GM20431 (cell line): ENCODE measurements around the gene TH.

Source experiments
- in situ Hi-C: fragments of 300-500 bp; cut with MseI, MboI; formaldehyde crosslinking; loops from one replicate; pipeline ENCODE4 v1.15.0; 2020; ENCODE audit warnings: low sequenced_read_pairs; ENCODE audit not compliant: unreplicated experiment

Gene TH

DNA sequence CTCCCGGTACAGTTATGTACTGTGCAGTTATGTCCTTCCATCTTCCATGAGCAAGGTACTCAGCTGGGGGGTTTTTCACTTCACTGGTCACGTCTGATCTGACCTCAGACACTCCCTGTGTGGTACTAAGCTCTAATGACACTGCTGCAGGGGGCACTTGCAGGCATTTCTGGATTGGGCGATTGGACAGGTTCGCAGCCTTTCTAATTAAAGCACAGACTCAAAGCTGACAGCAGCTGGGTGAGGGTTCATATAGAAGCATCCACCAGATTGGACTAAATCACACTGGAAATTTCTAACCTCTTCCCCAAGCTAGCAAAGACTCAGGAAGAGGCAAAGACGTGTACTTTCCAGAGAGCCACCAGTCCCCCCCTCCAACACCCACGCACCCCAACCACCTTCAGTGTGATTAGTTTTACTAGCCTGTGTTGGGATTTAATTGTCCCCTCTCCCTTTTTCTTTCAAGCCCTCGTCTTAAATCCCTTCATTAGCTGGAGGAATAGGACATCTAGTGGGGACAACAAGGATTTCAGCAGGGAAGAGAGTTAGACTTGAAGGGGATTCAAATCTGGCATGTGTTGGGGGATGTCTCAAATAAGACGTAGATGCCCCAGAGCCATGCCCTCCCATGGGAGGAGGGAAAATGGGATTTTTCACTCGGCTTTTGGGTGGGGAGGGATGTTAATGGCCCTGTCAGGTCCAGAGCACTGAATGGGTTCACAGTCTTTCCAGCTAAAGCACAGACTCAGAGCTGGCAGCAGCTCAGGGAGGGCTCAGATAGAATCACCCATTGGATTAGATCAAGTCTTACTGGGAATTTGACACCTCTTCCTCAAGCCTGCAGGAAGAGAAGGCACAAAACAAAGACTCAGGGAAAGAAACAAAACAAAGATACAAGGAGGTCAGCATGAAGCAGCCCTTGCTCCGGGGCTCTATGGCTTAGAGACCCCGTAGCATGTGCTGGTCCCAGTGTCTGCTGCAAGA lies 21.5 kb downstream of the TH start:
- in situ Hi-C loops, result loop anchor here (25.0 kb wide), 1 partner anchor 463 kb away; the partner anchor contains the start of gene KRTAP5-6

GRCh38 chr11:2149460-2149859 lies 22.2 kb downstream of the TH start:
- in situ Hi-C loops, result no loop called here

DNA sequence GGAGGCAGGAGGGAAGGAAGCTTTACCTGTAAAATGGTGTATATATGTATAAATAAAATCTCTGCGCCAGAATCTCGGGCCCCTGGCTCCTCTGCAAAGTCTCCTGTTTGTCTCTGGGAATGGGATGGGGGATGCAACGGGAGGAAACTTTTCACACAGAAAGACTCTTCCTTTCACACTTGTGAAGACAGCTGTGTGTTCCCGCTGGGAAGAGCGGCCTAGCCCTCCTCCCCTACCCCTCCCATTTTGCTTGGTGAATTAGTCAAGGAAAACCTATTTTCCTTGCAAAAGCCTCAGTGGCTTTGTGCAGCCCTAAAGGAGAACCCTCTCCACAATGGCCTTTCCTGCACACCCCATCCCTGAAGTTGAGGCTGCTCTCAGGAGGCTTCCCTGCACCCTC lies 23.0 kb downstream of the TH start:
- in situ Hi-C loops, result no loop called here

GRCh38 chr11:2147391-2147790 lies 24.2 kb downstream of the TH start:
- in situ Hi-C loops, result no loop called here

- in situ Hi-C loops, result no loop called here
These were observed 25.6 kb downstream of the TH start for GRCh38 chr11:2146051-2146450.

DNA sequence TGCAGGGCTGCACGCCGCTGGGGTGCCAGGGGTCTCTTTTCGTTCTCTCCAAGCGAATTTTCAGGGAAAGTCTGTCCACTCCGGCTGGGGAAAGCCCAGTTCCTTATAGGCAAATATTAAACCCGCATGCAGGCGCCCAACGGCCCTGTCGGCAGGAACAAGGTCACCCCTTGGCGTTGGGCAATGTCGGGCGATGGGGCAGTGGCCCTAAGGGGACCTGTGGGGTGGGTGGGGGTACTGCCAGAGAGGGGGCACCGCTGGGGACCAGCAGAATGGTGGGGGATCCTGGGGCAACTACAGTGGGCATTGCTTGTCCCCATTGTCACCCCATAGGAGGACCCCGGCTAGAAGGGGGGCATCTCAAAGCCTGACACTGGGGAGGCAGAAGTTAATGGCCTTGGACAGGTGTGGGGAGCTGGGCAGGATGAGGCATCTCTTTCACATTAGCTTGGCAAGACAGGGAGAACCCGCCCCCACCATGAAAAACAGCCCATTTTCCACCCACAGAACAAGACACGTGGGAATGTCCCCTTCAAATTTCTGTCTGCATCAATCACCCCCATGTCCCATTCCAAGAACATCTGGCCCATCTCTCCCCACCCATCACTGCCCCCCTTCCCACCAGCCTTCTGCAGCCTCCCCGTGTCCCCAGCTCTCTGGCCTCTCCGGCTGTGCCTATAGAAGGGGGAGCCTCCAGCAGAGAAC lies 26.9 kb downstream of the TH start:
- in situ Hi-C loops, result no loop called here

GRCh38 chr11:2143799-2144543 lies 27.6 kb downstream of the TH start:
- in situ Hi-C loops, result no loop called here

- in situ Hi-C loops, result no loop called here
These were observed 28.2 kb downstream of the TH start for GRCh38 chr11:2143477-2143798.

GRCh38 chr11:2142762-2143202 lies 28.8 kb downstream of the TH start:
- in situ Hi-C loops, result no loop called here

DNA sequence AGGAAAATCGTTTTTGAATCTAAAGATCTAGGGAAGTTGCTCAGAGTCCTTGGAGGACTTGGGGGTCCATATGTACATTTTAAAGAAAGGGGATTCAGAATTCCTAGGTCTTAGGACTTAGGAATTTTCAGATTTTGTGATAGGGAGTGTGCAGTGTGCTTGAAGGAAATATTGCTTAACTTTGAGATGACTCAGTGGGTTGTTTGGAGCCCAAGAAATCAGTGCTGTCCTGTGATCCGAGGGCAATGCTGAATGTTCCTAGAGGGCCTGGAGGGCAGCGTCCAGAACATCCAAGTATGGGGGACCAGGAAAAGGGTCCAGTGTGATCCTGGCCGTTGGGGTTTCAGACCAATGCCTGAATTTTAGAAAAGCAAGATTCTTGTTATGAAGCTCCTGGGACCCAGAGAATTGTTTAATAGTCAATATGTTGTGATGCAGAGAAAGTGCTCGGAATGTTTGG lies 29.3 kb downstream of the TH start:
- in situ Hi-C loops, result no loop called here

DNA sequence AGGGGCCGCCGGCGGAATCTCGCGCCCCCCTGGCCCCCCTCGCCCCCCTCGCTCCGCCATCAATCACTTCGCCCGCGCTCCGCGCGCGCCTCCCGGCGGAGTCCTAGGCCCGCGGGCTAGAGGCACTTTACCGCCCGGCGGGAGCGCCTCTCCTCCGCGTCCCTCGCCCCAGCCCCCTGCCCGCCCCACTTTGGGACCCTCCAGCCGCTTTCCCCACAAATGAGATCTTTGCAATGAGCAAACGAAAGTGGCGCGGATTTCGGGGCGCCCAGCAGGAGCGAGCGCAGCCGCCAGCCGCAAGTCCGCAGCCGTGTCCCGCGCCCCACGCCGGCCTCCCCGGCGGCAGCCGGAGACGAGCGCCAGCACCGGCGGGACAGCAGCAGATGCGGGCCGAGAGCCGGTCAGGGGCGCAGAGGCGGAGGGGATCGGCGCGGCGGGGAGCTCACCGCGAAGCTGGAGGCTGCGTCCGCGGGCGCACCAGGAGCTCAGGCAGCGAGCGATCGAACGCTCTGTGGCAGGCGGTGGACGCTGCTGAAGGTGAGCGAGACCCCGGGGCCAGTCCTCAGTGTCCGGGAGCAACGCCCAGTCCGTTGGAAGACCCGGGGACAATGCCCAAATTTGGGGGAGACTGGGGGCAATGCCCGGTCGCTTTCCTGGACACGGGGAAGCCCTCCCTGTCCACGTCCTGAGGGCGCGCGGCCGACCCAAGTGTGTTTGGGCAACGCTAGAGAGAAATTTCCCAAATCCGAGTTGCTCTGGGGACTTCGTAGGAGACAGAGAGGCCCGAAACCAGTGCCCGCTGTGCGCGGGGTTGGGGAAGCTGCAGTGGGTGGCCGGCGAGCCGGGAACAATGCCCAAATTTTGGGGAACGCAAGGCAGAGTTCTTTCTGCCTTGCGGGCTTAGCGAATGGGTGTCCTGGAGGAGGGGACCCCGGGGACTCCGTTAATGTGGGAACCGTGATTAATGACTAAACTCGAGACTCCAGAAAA lies 30.9 kb downstream of the TH start:
- in situ Hi-C loops, result no loop called here

GRCh38 chr11:2139621-2140337 lies 31.8 kb downstream of the TH start:
- in situ Hi-C loops, result no loop called here

- in situ Hi-C loops, result no loop called here
These were observed 32.5 kb downstream of the TH start, which contains the start of gene IGF2 for GRCh38 chr11:2139123-2139521. TSS of gene IGF2 (minus strand) at chr11:2139389. CDS start at chr11:2135523, 3,866 bp downstream.

DNA sequence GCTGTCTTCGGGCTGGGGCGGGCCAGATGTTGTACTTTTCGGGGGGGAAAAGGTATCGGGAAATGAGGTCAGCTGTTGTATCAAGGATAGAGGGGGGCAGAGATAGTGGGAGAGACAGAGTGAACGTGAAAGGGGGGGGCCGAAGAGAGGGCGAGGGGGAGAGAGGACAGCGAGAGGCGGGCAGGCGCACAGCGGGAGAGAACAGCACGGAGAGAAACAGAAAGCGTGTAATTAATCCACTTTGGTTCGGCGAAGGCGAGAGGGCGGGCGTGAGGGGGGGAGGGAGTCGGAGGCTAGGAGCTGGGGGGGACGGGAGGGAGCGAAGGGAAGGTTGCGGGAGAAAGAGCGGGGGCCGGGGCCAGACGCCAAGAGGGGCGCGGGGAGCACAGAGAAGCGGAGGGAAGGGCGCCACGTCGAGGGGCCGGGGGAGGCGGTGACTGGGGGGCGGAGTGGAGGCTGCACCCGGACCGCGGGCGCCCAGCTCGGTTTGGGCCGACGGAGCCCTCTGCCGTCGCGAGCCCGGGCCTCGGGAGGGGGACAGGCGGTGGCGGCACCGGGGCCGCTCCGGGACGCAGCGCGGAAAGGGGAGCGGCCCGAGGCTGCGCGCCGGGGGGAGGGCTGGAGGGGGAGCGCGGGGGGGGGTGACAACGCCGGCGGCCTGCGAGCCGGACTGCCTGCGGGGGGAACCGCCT lies 33.0 kb downstream of the TH start:
- in situ Hi-C loops, result no loop called here

- in situ Hi-C loops, result no loop called here
These were observed 33.6 kb downstream of the TH start for GRCh38 chr11:2138068-2138430.

DNA sequence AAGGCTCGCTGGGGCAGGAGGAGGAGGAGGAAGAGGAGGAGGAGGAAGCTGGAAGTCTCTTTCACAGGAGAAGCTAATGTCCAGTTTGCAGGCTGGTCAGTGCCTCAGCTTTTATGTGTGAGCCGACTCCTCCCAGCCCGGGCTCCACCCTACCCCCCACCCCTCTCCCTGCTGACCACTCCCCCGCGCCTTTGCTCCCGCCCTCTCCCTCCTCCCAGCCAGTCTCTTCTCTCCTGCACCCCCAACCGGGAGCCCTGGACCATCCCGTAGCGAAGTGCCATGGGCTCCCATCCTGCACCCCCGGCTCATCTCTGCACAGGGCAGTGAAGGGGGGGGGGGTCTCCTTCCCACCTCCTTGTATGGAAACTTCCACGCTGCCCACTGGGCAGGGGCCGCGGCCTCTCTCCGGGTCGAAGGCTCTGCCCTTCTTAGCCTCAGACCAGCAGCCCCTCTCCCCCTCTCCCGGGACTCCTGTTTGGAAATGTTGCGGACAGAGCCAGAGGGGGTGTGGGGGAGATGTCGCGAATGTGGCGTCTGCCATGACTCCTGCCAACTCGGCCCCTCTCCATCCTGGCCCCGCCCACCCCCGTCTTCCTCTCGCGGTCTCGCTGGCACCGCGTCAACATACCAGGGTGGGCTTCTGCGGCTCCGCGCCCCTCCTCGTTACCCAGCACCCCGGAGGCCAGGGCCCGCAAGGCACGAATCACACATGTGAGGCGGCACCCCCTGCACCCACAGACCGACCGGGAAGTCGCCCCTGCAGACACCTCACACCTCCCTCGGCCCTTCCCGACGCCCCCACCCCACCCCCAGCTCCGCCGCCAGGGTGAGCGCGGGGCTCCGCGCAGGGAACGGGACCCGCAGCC lies 34.2 kb downstream of the TH start:
- in situ Hi-C loops, result no loop called here

DNA sequence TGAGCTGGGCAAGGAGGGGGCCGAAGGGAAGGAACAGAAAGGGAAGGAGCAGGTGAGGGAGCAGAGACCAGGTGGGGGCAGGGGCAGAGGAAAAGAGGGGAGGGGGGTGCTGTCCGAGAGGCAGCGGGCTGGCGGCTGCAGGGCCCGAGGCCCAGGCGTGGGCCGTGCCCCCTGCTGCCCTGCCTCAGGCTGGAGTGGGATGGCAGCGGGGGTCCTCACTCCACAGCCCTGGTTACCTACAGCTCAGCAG lies 34.7 kb downstream of the TH start:
- in situ Hi-C loops, result no loop called here
